GM18498 (cell line): ENCODE results near the gene MIS18A.
"Not testable (repeated sequence)": the region's sequence is repeated elsewhere in the genome, so short reads cannot be mapped to it uniquely, and the experiment has no call there.

Experiments used
- ATAC-seq: cut with Tn5 transposase; IDR thresholded peaks from one replicate; pipeline ENCODE4 v1.9.1; 2021; ENCODE audit warnings: mild to moderate bottlenecking, moderate library complexity; ENCODE audit not compliant: unreplicated experiment

The MIS18A gene

DNA sequence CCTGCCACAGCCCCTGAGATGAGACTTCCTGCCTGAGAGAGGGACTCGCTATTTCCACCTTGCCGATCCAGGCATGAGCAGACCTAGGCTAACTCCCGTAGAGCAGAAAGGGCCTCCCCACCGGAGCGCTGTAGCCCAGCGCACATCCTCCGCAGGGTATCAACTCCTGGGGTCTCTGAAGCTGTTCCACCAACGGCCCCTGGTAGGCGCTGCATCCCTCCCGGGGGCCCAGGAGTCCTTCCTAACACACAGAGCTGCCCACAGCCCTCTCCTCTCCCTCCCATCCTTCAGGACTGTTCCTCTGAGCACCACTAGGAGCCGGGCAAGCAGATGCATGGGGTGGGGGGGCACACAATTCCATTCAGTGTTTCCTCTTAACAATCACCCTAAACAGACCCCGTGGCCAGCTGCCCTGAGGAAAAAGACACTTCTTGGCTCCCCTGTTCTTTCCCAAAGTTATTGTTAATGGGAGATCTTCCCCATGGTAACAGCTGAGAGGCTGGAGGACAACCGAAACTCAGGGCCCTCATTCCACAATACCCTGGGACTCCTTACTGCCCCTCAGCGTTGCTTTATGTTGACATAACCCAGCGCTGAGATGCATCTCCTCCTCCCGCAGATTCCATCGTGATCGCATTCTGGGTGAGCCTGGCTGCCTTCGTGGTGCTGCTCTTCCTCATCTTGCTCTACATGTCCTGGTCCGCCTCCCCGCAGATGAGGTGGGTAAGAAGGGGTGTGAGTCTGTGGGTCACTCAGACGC is 27.4 kb upstream of the MIS18A start:
- ATAC-seq = no peak

DNA sequence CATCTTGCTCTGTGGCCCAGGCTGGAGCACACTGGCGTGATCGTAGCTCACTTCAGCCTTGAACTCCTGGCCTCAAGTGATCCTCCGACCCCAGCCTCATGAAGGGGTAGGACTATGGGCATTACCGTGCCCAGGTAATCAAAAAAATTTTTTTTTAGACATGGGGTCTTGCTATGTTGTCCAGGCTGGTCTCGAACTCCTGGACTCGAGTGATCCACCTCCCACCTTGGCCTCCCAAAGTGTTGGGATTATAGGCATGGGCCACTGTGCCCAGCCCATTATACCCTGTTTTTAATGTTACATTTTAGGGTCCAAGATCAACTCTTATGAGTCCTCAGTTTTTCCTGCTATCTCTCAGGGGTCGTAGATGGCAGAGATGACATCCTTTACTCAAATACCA is 26.1 kb upstream of the MIS18A start:
- ATAC-seq = no peak

DNA sequence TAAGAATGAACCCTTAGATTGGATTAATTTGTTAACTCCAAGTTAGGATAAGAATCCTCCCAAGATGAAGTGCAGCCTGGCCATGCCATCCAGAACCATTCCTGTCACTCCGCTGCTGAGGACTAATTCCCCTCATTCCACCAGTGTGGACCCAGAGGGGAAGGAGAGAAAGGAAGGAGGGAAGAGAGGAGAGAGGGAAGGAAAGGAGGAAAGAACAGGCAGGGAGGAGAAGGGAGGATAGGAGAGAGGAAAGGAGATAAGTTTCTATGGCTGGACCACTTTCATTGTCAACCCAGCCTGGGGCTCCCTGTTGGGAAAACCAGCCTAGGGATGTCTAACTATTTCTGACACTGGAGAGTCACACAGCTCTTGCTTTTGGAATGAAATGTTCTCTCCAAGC is 24.5 kb upstream of the MIS18A start:
- no peak for ATAC-seq

DNA sequence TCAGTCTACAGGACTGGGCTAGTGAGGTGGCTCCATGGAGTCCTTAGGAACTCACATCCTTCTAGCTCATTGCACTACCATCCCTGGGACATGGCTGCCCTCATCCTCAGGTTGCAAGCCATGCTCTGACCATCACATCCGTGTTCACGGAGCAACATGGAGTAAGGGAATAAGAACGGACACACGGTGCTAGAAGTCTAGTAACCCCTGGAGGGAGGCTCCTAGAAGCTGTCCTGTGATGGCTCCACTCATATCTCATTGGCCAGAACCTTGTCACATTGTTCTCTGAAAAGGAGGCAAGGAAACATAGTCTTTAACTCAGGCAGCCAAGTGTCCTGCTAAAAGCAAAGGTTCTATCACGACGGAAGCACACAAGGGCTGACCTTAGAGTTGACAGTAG is 23.7 kb upstream of the MIS18A start:
- ATAC-seq = no peak

DNA sequence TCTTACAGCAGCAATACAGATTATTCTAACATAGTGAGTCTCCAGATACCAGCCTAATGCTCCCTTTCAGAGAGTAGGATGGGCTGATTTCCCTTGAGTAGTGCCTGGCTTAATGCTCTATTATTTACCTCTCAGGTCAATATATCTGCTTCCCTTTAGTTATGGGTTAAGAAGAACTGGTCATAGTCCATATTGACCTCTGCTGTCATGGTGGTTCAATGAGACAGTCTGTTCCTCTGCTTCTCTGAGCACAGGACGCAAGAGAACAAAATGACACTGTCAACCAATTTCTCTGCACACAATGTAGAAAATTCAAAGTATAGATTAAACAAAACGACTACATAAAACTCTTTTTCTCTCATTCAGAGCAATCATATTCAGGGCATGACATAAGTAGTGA is 22.7 kb upstream of the MIS18A start:
- ATAC-seq = no peak

DNA sequence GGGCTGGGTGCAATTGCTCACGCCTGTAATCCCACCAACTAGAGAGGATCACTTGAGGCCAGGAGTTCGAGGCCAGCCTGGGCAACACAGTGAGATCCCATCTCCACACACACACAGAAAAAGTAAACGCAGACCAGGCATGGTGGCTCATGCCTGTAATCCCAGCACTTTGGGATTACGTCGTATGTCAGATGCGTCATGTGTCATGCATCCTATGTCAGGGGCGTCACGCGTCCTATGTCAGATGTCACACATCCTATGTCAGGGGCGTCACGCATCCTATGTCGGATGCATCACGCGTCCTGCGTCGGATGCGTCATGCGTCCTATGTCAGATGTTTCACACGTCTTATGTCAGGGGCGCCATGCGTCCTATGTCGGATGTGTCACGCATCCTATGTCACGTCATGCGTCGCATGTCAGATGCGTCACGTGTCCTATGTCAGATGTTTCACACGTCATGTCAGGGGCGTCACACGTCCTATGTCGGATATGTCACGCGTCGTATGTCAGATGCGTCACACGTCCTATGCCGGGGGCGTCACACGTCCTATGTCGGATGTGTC is 21.4 kb upstream of the MIS18A start:
- ATAC-seq = no peak

DNA sequence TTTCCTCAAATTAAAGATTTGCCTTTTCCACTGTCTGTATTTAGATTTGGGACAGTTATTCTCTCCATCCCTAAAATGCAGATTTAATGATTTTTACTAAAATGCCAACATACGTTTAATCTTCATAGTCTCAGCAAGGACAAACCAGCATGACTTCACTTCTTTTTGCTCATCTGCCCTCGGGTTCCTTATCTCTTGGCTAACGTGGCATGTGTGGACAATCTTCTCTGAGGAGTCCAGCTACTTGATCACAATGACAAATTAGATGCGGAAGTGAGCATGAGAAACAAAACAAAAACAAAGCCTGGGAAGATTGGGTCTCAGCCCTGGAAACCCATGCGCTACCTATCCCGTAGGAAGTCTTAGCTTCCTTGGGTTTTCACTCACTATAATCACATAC is 20.8 kb upstream of the MIS18A start:
- ATAC-seq = no peak

DNA sequence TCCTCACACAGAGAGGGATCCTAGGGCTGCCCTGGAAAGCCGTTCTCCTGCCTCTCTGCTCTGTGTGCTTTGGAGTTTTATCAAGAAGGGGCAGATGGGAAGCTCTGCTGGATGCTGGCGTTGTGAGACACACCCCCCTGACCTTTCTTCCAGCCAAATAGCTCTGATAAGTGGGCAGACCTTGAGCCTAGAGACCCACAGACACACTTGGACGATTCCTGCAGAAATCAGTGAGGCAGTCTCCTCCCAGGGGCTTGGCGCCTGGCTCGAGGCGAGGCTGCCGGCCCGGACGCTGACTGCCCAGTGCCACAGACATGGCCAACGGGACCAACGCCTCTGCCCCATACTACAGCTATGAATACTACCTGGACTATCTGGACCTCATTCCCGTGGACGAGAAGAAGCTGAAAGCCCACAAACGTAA is 19.8 kb upstream of the MIS18A start, which contains the start of gene MRAP:
MRAP (plus strand) TSS at position 198 of the 424 bp plus-strand sequence; CDS start at position 315, 117 bp downstream.
- no peak for ATAC-seq

DNA sequence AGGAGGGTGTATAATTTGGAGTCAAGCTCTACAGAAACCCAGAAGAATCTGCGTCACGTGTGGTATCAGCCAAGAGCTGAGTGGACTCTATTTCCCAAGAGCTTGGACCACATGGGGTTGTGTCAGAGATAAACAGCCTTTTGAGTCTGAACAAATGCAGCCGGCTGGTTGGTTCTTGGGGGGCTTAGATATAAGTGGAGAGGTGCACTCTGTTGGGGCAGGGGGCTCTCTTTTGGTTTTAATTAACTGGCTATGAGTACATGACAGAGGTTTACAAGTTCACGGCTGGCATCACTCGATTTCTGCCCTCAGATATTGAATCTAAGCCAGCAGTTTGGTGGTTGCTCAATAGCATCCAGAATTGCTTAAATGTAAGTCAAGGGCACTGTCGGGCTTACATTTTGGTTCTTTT is 19.3 kb upstream of the MIS18A start:
- ATAC-seq = no peak

DNA sequence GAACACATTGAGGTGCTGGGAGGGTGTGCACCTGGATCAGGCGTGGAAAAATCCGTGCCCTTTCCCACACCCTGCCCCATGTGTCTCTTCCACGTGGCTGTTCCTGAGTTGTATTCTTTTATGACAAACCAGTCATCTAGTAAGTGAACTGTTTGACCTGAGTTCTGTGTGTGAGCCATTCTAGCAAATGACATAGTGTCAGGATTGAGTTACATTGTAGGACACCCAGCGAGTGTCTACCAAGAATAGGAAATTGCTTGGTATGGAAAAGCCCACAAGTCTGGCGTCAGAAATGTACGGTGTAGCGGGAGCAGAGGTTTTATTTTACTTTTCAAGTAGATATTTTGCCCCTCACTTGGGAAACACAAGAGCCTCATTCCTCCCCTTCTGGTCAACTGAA is 18.6 kb upstream of the MIS18A start:
- ATAC-seq = no peak

DNA sequence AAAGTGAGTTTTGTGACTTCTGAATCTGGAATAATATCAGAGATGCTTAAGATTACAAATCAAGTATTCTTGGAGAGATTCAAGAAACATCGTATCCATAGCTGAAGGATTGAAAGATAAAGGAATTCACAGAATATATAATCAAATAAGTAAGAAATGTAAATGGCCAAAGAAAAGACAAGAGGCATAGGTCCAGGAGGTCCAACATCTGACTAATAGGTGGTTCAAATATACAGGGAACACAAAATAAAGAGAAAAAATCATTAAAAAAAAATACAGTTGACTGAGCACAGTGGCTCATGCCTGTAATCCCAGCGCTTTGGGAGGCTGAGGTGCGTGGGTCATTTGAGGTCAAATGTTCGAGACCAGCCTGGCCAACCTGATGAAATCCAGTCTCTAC is 6.6 kb upstream of the MIS18A start:
- ATAC-seq = no peak

DNA sequence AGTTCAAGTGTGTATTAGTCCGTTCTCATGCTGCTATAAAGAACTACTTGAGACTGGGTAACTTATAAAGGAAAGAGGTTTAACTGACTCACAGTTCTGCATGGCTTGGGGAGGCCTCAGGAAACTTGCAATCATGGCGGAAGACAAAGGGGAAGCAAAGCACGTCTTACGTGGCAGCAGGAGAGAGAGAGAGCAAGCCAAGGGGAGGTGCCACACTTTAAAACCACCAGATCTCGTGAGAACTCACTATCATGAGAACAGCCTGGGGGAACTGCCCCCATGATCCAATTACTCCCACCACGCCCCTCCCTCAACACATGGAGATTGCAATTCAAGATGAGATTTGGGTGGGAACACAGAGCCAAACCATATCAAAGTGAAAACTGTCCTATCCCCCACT is 4.1 kb upstream of the MIS18A start:
- ATAC-seq = no peak

DNA sequence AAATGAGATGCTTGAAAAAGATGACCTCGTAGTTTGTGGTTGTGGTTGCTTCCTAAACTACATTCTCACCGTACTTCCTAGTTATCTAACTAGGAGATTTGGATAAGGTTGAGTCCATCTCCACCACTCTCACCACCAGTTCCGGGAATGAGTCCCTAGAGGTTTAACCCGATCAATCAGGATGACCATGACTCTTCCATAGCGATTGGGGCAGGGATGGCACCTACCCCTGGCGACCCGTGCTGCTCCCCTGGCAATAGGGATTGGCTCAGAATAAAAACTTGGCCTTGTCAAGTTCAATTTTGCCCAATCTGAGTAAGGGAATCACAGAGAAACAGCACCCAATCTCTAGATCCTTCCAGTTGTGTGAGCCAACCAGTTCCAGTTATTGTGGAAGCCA is 2.7 kb upstream of the MIS18A start:
- no peak for ATAC-seq

DNA sequence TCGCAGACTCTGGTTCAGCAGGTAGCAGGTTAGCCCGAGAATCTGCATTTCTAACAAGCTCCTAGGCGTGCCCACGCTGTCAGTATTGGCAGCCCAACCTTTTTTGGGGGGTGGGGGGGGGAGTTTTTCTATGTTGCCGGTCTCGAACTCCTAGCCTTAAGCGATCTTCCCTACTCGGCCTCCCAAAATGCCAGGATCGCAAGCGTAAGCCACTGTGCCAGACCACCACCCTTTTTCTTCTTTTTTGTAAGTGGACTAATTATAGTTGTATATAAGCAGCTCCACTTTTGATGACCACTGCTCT is 480 bp upstream of the MIS18A start:
- no peak for ATAC-seq

DNA sequence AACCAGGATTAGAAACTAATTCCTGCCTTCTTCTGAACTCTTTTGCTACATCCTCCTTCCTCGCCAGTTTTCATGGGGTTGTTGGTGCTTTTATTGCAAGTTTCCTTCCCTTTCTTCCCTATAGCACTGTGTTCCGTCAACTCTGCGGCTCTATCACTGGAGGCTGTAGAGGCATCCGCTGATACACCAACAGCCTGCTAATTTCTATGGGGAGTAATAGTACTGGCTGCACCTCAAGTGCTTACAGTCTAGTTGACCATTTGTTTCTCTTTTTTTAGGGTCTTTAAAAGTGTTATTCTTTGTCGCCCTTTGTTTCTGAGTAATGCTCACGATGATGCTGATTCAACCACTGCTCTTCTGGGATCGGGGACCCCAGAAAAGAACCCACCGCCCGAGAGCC is 746 bp downstream of the MIS18A start:
- ATAC-seq = no peak

DNA sequence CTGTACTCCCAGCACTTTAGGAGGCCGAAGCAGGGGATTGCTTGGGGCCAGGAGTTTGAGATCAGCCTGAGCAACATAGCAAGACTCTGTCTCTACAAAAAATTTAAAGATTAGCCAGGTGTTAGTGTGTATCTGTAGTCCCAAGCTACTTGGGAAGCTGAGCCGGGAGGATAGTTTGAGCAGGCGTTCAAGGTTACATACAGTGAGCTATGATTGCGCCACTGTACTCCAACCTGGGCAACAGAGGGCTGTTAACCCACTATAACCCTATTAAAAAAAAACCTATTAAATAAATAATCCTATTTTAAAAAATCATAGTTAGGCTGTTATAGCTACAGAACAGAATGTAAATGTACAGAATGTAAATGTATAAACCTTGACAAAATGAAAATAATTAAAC is 2.2 kb downstream of the MIS18A start:
- ATAC-seq = no peak

DNA sequence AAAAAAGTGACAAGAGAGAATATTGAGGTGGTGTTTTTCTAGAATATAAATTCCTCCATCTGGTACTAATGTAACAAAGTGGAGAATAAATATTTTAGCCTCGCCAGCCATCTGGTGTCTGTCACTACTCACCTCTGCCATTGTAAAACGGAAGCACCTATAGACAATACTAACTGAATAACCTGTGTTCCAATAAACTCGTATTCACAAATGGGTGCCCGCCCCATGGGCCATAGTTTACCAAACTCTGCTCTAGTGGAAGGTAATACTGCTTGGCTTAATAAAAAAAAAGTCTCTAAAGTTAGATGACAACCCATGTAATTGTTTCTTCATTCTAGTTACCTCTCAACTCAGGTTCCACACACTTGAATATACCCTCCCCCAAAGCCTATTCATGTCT is 8.1 kb downstream of the MIS18A start:
- ATAC-seq = no peak

DNA sequence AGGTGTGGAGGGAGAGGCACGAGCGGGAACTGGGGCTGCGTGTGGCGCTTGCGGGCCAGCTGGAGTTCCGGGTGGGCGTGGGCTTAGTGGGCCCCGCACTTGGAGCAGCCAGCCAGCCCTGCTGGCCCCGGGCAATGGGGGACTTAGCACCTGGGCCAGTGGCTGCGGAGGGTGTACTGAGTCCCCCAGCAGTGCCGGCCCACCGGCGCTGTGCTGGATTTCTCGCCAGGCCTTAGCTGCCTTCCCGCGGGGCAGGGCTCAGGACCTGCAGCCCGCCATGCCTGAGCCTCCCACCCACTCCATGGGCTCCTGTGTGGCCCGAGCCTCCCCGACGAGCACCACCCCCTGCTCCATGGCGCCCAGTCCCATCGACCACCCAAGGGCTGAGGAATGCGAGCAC is 13.5 kb downstream of the MIS18A start:
- ATAC-seq = not testable (repeated sequence)

DNA sequence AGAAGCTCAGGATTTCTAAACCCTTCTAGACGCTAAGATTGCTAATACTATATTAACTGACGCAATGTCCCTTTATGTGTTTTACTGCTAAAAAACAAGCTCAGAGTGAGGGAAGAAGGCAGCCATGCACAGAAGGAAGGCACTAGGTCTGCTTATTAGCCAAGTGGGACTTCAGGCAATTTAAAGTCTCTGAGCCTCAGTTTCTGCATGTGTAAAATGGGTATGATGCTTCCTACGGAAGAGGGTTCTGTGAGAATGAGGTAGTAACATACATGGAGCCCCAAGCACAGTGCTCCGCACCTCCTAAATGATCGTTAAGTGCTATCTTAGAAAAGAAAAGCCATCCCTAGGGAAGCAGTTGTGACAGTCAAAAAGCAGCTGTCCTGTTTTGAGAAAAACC is 16.9 kb downstream of the MIS18A start:
- ATAC-seq = no peak

DNA sequence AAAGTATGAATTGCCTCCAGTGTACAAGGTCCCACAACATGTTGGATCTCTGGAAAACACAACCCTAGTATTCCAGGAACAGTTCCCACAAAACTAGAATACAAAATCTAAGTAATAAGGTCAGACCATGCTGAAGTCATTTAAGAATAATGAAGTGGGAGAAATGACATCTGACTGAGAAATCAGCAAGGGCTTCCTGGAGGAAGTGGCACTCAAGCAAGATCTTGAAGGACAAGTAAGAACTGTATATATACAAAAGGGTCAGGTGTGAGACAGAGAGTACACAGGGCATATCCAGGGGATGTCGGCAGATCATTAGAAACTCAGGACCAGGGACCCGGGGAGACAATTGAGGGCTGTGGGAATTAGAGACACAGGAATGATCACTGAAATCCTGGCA is 18.7 kb downstream of the MIS18A start:
- no peak for ATAC-seq

DNA sequence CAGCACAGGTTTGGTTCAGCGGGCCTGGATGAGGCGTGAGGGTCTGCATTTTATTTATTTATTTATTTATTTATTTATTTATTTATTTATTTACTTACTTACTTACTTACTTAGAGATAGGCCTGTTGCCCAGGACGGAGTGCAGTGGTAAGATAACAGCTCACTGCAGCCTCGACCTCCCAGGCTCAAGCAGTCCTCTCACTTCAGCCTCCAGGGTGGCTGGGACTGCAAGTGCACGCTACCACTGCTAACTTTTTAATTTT is 20.1 kb downstream of the MIS18A start:
- not testable (repeated sequence) for ATAC-seq

DNA sequence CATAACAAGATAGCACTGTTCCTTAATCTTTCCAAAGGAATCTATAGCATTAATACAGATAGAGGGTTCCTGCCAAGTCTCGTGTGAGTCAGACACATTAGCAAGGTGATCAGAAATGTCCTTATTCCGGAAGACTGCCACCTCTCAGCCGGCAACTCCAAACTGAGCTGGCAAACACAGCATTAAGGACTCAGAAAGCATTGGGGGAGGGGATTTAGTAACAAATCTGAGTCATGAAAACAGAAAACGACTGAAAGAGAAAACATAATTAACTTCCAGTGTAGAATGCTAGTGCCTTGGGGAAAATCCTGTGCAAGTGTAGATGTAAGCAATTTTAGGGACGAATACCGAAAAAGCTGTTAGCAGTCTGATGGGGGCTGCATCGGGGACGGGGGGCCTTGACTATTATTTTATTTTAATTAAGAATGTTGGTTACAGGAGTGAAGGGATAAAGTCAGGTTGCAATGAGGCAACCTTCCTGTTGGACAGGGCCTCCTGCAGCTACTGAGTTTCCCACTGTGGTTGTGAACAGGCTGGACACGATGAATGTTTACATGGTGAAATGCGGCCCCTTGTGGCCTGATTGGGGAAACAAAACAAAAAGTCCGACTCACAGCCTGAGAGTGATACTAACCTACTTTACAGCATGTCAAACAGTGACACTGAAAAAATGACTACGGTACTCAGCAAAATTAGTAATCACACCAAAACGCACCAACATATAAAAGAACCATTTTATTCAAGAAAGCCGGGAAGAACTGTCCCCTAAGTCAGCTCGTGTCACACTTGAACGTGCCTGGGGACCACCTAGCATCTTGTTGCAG is 20.7 kb downstream of the MIS18A start:
- ATAC-seq = peak; percentile 66
